ENCODE results near the gene HNF1A. TPM values are rescaled to one million over a fixed set of nuclear protein-coding genes. Genes with fewer than 3 reads are reported as not detected.

HNF1A gene
- total RNA-seq, 1 donor from 2014 or later, result not detected

- Mint-ChIP-seq H3K9me3 (ENCODE audit: low read depth) (no peaks in the 10 kb centered on the region), H3K4me1 (ENCODE audit: low read depth) (no peaks in the 10 kb centered on the region), H3K27me3 (ENCODE audit: low read depth) (peaks cover 7% of the 10 kb centered on the region), H3K36me3 (ENCODE audit: low read depth) (no peaks in the 10 kb centered on the region), H3K27ac (ENCODE audit: unreplicated experiment) (no peak overlapping the region), H3K4me3 (ENCODE audit: unreplicated experiment) (no peak overlapping the region)
- no peak for DNase-seq (ENCODE audit: low spot score)
- no peak for TF ChIP-seq CTCF (IDR thresholded peaks at IDR 0.05)
Measured at GRCh38 chr12:121023799-121024198, 45.5 kb downstream of the HNF1A start.

GRCh38 chr12:121025442-121026226 lies 47.3 kb downstream of the HNF1A start:
- Mint-ChIP-seq H3K27me3 (ENCODE audit: low read depth) (peaks cover 3% of the 10 kb centered on the region), H3K4me1 (ENCODE audit: low read depth) (no peaks in the 10 kb centered on the region), H3K4me3 (ENCODE audit: unreplicated experiment) (no peak overlapping the region), H3K27ac (ENCODE audit: unreplicated experiment) (no peak overlapping the region), H3K36me3 (ENCODE audit: low read depth) (no peaks in the 10 kb centered on the region), H3K9me3 (ENCODE audit: low read depth) (no peaks in the 10 kb centered on the region)
- no peak for TF ChIP-seq CTCF (IDR thresholded peaks at IDR 0.05)
- DNase-seq (ENCODE audit: low spot score), result no peak

- Mint-ChIP-seq H3K27ac (ENCODE audit: unreplicated experiment) (no peak overlapping the region), H3K4me1 (ENCODE audit: low read depth) (no peaks in the 10 kb centered on the region), H3K9me3 (ENCODE audit: low read depth) (no peaks in the 10 kb centered on the region), H3K36me3 (ENCODE audit: low read depth) (no peaks in the 10 kb centered on the region), H3K4me3 (ENCODE audit: unreplicated experiment) (no peak overlapping the region), H3K27me3 (ENCODE audit: low read depth) (peaks cover 3% of the 10 kb centered on the region)
- DNase-seq (ENCODE audit: low spot score), result no peak
- peak; percentile 12 for TF ChIP-seq CTCF (IDR thresholded peaks at IDR 0.05)
Measured at GRCh38 chr12:121026274-121027045, 48.1 kb downstream of the HNF1A start.

GRCh38 chr12:121030576-121031212 lies 52.4 kb downstream of the HNF1A start:
- no peak for DNase-seq (ENCODE audit: low spot score)
- peaks cover 3% of the 10 kb centered on the region for H3K27me3 Mint-ChIP-seq (ENCODE audit: low read depth)
- H3K27ac Mint-ChIP-seq (ENCODE audit: unreplicated experiment), result no peak overlapping the region
- H3K36me3 Mint-ChIP-seq (ENCODE audit: low read depth), result no peaks in the 10 kb centered on the region
- no peak overlapping the region for H3K4me3 Mint-ChIP-seq (ENCODE audit: unreplicated experiment)
- H3K9me3 Mint-ChIP-seq (ENCODE audit: low read depth), result no peaks in the 10 kb centered on the region
- peaks cover 16% of the 10 kb centered on the region for H3K4me1 Mint-ChIP-seq (ENCODE audit: low read depth)
- no peak for TF ChIP-seq CTCF (IDR thresholded peaks at IDR 0.05)
